Esophagus squamous epithelium (tissue), 4 donors: ENCODE measurements around the gene UBC.

Experiments used
- CTCF ChIP-seq, 6 experiments: fragments of 450-650 bp in 4 of 6; fragments of 200-600 bp in 2 of 6; sonication (generic) in 2 of 6; IDR thresholded peaks; one replicate each; pipeline ENCODE4 v1.5.1; 2016 to 2019; ENCODE audit warnings: antibody characterized with exemption in 6 of 6, mild to moderate bottlenecking in 4 of 6, moderate library complexity in 4 of 6
- POLR2A ChIP-seq, 4 donors: fragments of 450-650 bp; IDR thresholded peaks; one replicate each; pipeline ENCODE4 v1.6.1; 2017; ENCODE audit warnings: antibody characterized with exemption in 4 of 4, mild to moderate bottlenecking in 4 of 4, moderate library complexity in 3 of 4

GRCh38 chr12:124939079-124939420 is 24.6 kb upstream of the UBC start:
- peak in 5 of 6 experiments; percentile 24 to 59 (median 43) for TF ChIP-seq CTCF (IDR thresholded peaks at IDR 0.05)
- peak in 1 of 4 donors; percentile 20 for TF ChIP-seq POLR2A (IDR thresholded peaks at IDR 0.05)
